ENCODE measurements around the gene STXBP3. TPM values are rescaled to one million over a fixed set of nuclear protein-coding genes. Genes with fewer than 3 reads are reported as not detected.

The STXBP3 gene
- total and polyA plus RNA-seq, 2 donors (not counting 1 experiment from before 2014, with no cell fraction given), result 13.3 to 78.1 TPM

DNA sequence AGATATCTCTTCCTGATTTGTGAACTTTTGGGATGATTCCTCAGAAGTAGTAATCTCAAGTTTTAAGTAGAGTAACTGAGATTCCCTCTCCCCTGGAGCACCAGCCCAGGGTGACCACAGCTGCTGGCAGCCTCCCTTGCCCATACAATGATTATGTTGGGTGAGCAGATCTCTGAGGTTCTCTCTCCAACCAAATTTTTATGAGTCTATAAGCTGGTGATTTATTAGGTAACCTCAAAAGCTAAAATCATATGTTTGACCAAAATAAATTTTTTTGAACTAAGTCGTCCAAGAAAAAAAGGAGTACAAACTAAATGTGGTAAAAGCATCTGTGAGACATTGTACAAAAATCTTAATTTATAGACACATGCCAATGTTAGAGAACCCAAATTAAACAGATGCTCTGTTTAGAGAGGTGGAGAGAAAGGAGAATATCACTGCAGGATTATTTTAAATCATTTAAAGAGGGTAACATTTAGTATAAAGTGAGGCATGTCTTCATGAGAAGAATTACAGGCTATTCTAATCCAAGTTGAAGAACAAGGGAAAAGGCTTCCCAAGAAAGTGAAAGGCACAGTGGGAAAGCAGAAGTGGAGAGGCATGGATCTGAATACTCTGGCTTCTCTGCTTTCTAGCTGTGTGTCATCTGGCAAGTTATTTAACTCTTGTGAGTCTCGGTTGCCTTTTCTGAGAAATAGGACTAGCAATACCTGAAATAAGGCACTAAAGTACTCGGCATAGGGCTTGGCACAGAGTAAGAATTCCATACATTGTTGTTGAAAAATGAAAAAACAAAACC is 107.9 kb downstream of the STXBP3 start:
- no peaks in the 10 kb centered on the region for H4K20me1 ChIP-seq (ENCODE audit: control insufficient read depth, insufficient read depth, low read length, poor library complexity, severe bottlenecking)
- no peak for DNase-seq
- CTCF ChIA-PET, result no interaction called here
- intact Hi-C loops (cut with micrococcal nuclease), result no loop called here
- peaks cover 0 to 2% (median 0%) of the 10 kb centered on the region in 3 donors for H3K9me3 ChIP-seq (ENCODE audit: control extremely low read depth in 1 of 3, control insufficient read depth in 2 of 3, insufficient read depth in 1 of 3, low read length in 2 of 3)
- no peaks in the 10 kb centered on the region for H3K9me3 Mint-ChIP-seq (ENCODE audit: insufficient read depth)
- no peak for TF ChIP-seq EZH2 (IDR thresholded peaks at IDR 0.05; ENCODE audit: borderline replicate concordance, insufficient read depth, low read depth, low read length, poor library complexity, severe bottlenecking)
- TF ChIP-seq, protein P1, sequence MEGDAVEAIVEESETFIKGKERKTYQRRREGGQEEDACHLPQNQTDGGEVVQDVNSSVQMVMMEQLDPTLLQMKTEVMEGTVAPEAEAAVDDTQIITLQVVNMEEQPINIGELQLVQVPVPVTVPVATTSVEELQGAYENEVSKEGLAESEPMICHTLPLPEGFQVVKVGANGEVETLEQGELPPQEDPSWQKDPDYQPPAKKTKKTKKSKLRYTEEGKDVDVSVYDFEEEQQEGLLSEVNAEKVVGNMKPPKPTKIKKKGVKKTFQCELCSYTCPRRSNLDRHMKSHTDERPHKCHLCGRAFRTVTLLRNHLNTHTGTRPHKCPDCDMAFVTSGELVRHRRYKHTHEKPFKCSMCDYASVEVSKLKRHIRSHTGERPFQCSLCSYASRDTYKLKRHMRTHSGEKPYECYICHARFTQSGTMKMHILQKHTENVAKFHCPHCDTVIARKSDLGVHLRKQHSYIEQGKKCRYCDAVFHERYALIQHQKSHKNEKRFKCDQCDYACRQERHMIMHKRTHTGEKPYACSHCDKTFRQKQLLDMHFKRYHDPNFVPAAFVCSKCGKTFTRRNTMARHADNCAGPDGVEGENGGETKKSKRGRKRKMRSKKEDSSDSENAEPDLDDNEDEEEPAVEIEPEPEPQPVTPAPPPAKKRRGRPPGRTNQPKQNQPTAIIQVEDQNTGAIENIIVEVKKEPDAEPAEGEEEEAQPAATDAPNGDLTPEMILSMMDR (IDR thresholded peaks at IDR 0.05), result no peak
- H3K36me3 ChIP-seq (replicated peaks in 1 of 2; ENCODE audit: control extremely low read depth in 1 of 2, control insufficient read depth in 1 of 2, extremely low read depth in 1 of 2, insufficient read depth in 2 of 2, low read length in 1 of 2), result no peaks in the 10 kb centered on the region
- POLR2A ChIA-PET, result no interaction called here
- no peak overlapping the region for H2AFZ ChIP-seq (ENCODE audit: insufficient read depth, low read depth, low read length, poor library complexity, severe bottlenecking)
- ATAC-seq (ENCODE audit: low read depth), result no peak
- no peak overlapping the region for H3K4me3 ChIP-seq (ENCODE audit: control extremely low read depth in 1 of 5, extremely low read depth in 1 of 5, insufficient read depth in 1 of 5, low read depth in 2 of 5, low read length in 4 of 5)
- peaks cover 0 to 14% (median 2%) of the 10 kb centered on the region in 4 experiments for H3K27me3 ChIP-seq (replicated peaks in 1 of 4; ENCODE audit: control extremely low read depth in 1 of 4, control insufficient read depth in 3 of 4, insufficient read depth in 4 of 4, low read length in 3 of 4)
- H3K4me1 ChIP-seq (ENCODE audit: control insufficient read depth in 2 of 2, insufficient read depth in 2 of 2, low read length in 2 of 2), result peaks cover 0 to 3% of the 10 kb centered on the region in 2 donors
- 90% methylated on average over 2 of the region's 3 CpGs for WGBS (ENCODE audit: insufficient coverage)
- no peak overlapping the region for H3K27ac Mint-ChIP-seq
- no peak overlapping the region for H3K27ac ChIP-seq (ENCODE audit: low read length in 2 of 2)
- H3K4me3 Mint-ChIP-seq, result no peak overlapping the region
- no peak overlapping the region for H3K9ac ChIP-seq (ENCODE audit: low read length)
- peaks cover 36% of the 10 kb centered on the region for H3K27me3 Mint-ChIP-seq
- no peaks in the 10 kb centered on the region for H3K79me2 ChIP-seq (ENCODE audit: control insufficient read depth, insufficient read depth, low read length)
- H3K4me2 ChIP-seq (replicated peaks; ENCODE audit: low read depth, low read length, poor library complexity, severe bottlenecking), result no peak overlapping the region
- H3K4me1 Mint-ChIP-seq, result peaks cover 7% of the 10 kb centered on the region

DNA sequence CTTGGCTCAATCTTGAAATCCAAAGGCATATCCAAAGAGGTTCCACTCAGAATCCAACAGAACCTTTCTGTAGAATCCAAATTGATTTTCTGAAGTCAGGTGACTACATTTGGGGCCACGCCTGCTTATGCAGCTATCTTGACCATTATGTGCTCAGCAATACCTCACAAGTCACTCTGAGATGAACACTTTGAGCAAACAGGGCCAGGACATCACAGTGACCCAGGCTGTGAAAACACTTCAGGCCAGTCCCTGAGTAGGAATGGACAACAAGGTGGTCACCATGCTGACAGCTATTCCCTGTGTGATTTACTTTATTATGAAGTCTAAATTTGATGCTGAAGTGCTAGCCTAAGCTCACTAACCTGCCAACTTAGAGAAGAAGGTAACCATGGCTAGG is 110.5 kb downstream of the STXBP3 start, which contains the start of gene AKNAD1:
Gene AKNAD1, minus strand, starts transcription at position 101 of the 400 bp plus-strand sequence. CDS start 4,430 bp downstream, outside the sequence.
- Histone ChIP-seq H3K27ac (ENCODE audit: low read length in 2 of 2) (no peak within 1 kb of the TSS), H3K4me3 (ENCODE audit: control extremely low read depth in 1 of 5, extremely low read depth in 1 of 5, insufficient read depth in 1 of 5, low read depth in 2 of 5, low read length in 4 of 5) (no peak within 1 kb of the TSS), H3K4me1 (ENCODE audit: control insufficient read depth in 2 of 2, insufficient read depth in 2 of 2, low read length in 2 of 2) (peaks cover 0 to 5% of the 10 kb centered on the region in 2 donors), H2AFZ (ENCODE audit: insufficient read depth, low read depth, low read length, poor library complexity, severe bottlenecking) (no peak within 1 kb of the TSS), H3K4me2 (replicated peaks; ENCODE audit: low read depth, low read length, poor library complexity, severe bottlenecking) (no peak within 1 kb of the TSS), H3K36me3 (replicated peaks in 1 of 2; ENCODE audit: control extremely low read depth in 1 of 2, control insufficient read depth in 1 of 2, extremely low read depth in 1 of 2, insufficient read depth in 2 of 2, low read length in 1 of 2) (no peaks in the 10 kb centered on the region), H3K9me3 (ENCODE audit: control extremely low read depth in 1 of 3, control insufficient read depth in 2 of 3, insufficient read depth in 1 of 3, low read length in 2 of 3) (peaks cover 0 to 2% (median 0%) of the 10 kb centered on the region in 3 donors), H3K27me3 (replicated peaks in 1 of 4; ENCODE audit: control extremely low read depth in 1 of 4, control insufficient read depth in 3 of 4, insufficient read depth in 4 of 4, low read length in 3 of 4) (peaks cover 0 to 9% (median 2%) of the 10 kb centered on the region in 4 experiments), H3K9ac (ENCODE audit: low read length) (no peak within 1 kb of the TSS), H3K79me2 (ENCODE audit: control insufficient read depth, insufficient read depth, low read length) (no peaks in the 10 kb centered on the region), H4K20me1 (ENCODE audit: control insufficient read depth, insufficient read depth, low read length, poor library complexity, severe bottlenecking) (no peaks in the 10 kb centered on the region)
- intact Hi-C loops (cut with micrococcal nuclease), result no loop called here
- DNase-seq (no peak), ATAC-seq (ENCODE audit: low read depth) (no peak)
- Mint-ChIP-seq H3K27me3 (peaks cover 24% of the 10 kb centered on the region), H3K9me3 (ENCODE audit: insufficient read depth) (no peaks in the 10 kb centered on the region), H3K4me3 (no peak within 1 kb of the TSS), H3K27ac (no peak within 1 kb of the TSS), H3K4me1 (peaks cover 9% of the 10 kb centered on the region)
- WGBS (ENCODE audit: insufficient coverage), result 100% methylated on average over 1 of the region's 1 CpG
- POLR2A ChIA-PET, result no interaction called here
- CTCF ChIA-PET, result no interaction called here
- TF ChIP-seq EZH2 (IDR thresholded peaks at IDR 0.05; ENCODE audit: borderline replicate concordance, insufficient read depth, low read depth, low read length, poor library complexity, severe bottlenecking), result no peak
- TF ChIP-seq, protein P1 (IDR thresholded peaks at IDR 0.05), result no peak

Measured in B cell (primary cell).